MCF 10A (cell line): ENCODE measurements around the gene LNX1. TPM values are rescaled to one million over a fixed set of nuclear protein-coding genes. Genes with fewer than 3 reads are reported as not detected.

Experiments
- BruUV-seq: library from RNA; stranded (reverse); fragments of 400-500 nt; replicated peaks from 2 replicates; lab custom pipeline; 2021; lab: Mats Ljungman, UMichigan
- CTCF ChIA-PET: fragments of 300-600 bp; sonication (Branson Sonifier 250); formaldehyde crosslinking; extraction: SDS; loops from one replicate; lab custom pipeline; 2021; ENCODE audit warnings: antibody characterized with exemption, inconsistent platforms; lab: Yijun Ruan, JAX
- POLR2A ChIA-PET: fragments of 300-600, 350-650 bp; sonication (Branson Sonifier 250); formaldehyde crosslinking; extraction: SDS; loops from one replicate; lab custom pipeline; 2020; ENCODE audit warnings: antibody characterized with exemption, inconsistent platforms; lab: Yijun Ruan, JAX
- DNase-seq: peaks from one replicate; pipeline ENCODE4 v3.0.0-alpha.2; 2018; ENCODE audit not compliant: unreplicated experiment
- H3K27ac Mint-ChIP-seq: one replicate; pipeline ENCODE4 v1.8.0; 2022; ENCODE audit warnings: mild to moderate bottlenecking, low read depth, mixed read lengths; ENCODE audit not compliant: unreplicated experiment
- H3K27me3 Mint-ChIP-seq: one replicate; pipeline ENCODE4 v1.8.0; 2022; ENCODE audit warnings: mixed read lengths; ENCODE audit not compliant: insufficient read depth, unreplicated experiment
- H3K36me3 Mint-ChIP-seq: one replicate; pipeline ENCODE4 v1.8.0; 2022; ENCODE audit warnings: mild to moderate bottlenecking, moderate library complexity, mixed read lengths; ENCODE audit not compliant: insufficient read depth, unreplicated experiment
- H3K4me1 Mint-ChIP-seq: one replicate; pipeline ENCODE4 v1.8.0; 2022; ENCODE audit warnings: mixed read lengths; ENCODE audit not compliant: insufficient read depth, unreplicated experiment
- H3K4me3 Mint-ChIP-seq: one replicate; pipeline ENCODE4 v1.8.0; 2022; ENCODE audit warnings: mild to moderate bottlenecking, moderate library complexity, mixed read lengths; ENCODE audit not compliant: unreplicated experiment
- H3K9me3 Mint-ChIP-seq: one replicate; pipeline ENCODE4 v1.8.0; 2022; ENCODE audit warnings: mixed read lengths; ENCODE audit not compliant: unreplicated experiment
- CTCF ChIP-seq: fragments of 200-600 bp; IDR thresholded peaks from one replicate; pipeline ENCODE4 v1.8.0; 2022; ENCODE audit warnings: antibody characterized with exemption, mild to moderate bottlenecking; ENCODE audit not compliant: unreplicated experiment
- intact Hi-C: fragments of 100-400 bp; cut with micrococcal nuclease; formaldehyde crosslinking; loops from 2 replicates; pipeline ENCODE4 v1.14.1; 2022
- total RNA-seq: library from RNA; stranded (reverse); gene quantifications from 2 replicates; pipeline ENCODE4 v1.2.3, GENCODE V29; 2022

The LNX1 gene
- total RNA-seq, 1 experiment from 2014 or later, result not detected

- Mint-ChIP-seq H3K36me3 (no peaks in the 10 kb centered on the region), H3K4me1 (peaks cover 34% of the 10 kb centered on the region), H3K27ac (no peak overlapping the region), H3K27me3 (no peaks in the 10 kb centered on the region), H3K4me3 (no peak overlapping the region), H3K9me3 (no peaks in the 10 kb centered on the region)
- intact Hi-C loops, result no loop called here
- no peak for TF ChIP-seq CTCF
- CTCF ChIA-PET, result interaction anchor here (0.7 to 1.1 kb wide), 2 partner anchors 61 to 77 kb away, joined by 3 to 6 read pairs; no protein-coding TSS in a partner anchor
- BruUV-seq, result no TSS peak
- POLR2A ChIA-PET, result interaction anchor here (0.5 kb wide), 1 partner anchor 1485 kb away, joined by 3 read pairs; no protein-coding TSS in a partner anchor
- no peak for DNase-seq
Observed at GRCh38 chr4:53589511-53589910, 1.8 kb downstream of the LNX1 start.

- H3K27me3 Mint-ChIP-seq, result no peaks in the 10 kb centered on the region
- CTCF ChIA-PET, result no interaction called here
- intact Hi-C loops, result no loop called here
Observed at GRCh38 chr4:53587135-53587534, 4.2 kb downstream of the LNX1 start.

DNA sequence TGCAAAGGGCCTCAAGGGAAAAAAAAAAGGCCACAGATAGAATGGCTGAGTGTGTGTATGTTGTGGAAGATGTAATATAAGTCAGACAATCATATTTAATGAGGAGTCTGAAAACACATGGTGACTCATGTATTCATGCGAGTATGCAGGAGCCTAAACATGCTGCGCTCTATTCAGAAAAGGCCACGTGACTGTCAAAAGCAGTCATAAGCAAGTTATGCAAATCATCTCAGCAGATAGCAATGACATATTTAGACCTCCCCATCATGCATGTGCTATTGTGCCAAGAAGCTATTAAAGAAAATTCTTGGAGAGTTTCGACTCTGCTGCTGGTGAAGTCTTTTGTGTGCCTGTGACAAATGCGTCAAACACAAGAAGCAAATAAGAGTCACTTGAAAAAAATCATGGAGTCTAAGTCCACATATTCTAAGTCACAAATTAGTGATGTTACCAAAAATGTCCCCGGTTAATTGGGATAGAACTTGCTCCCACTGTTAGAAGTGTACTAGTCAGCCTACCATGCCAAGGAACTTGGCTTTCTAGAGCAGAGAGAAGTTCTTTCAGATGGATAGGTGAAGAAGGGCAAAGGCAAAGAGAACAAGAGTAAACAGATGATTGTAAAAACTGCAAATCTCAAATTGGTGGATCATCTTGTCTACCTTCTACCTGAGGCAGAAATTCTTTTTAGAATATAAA is 5.0 kb downstream of the LNX1 start:
- no peak for TF ChIP-seq CTCF
- ChIA-PET CTCF (interaction anchor here (0.6 to 1.0 kb wide), 2 partner anchors 121 to 643 kb away, joined by 3 to 4 read pairs; partner anchors contain the start of gene PDGFRA), POLR2A (interaction anchor here (0.6 kb wide), 1 partner anchor 129 kb away, joined by 3 read pairs; no protein-coding TSS in a partner anchor)
- peak; percentile 76 for DNase-seq
- Mint-ChIP-seq H3K4me1 (peaks cover 12% of the 10 kb centered on the region), H3K27me3 (no peaks in the 10 kb centered on the region), H3K27ac (no peak overlapping the region), H3K4me3 (no peak overlapping the region), H3K36me3 (no peaks in the 10 kb centered on the region), H3K9me3 (no peaks in the 10 kb centered on the region)
- BruUV-seq, result no TSS peak
- intact Hi-C loops, result no loop called here

More at GRCh38 chr4:53587135-53587534, 4.2 kb downstream of the LNX1 start:
- no peak overlapping the region for H3K4me3 Mint-ChIP-seq
- no peaks in the 10 kb centered on the region for H3K36me3 Mint-ChIP-seq
- POLR2A ChIA-PET, result no interaction called here
- BruUV-seq, result no TSS peak
- TF ChIP-seq CTCF, result no peak
- no peak overlapping the region for H3K27ac Mint-ChIP-seq
- no peaks in the 10 kb centered on the region for H3K9me3 Mint-ChIP-seq
- peaks cover 19% of the 10 kb centered on the region for H3K4me1 Mint-ChIP-seq
- DNase-seq, result no peak

- no peak for TF ChIP-seq CTCF
- Mint-ChIP-seq H3K4me1 (peaks cover 12% of the 10 kb centered on the region), H3K36me3 (no peaks in the 10 kb centered on the region), H3K27me3 (no peaks in the 10 kb centered on the region), H3K9me3 (no peaks in the 10 kb centered on the region), H3K27ac (no peak overlapping the region), H3K4me3 (no peak overlapping the region)
- intact Hi-C loops, result no loop called here
- CTCF ChIA-PET, result no interaction called here
- POLR2A ChIA-PET, result interaction anchor here (1.4 kb wide), 1 partner anchor 67 kb away, joined by 4 read pairs; no protein-coding TSS in a partner anchor
- DNase-seq, result no peak
- no TSS peak for BruUV-seq
Observed at GRCh38 chr4:53584658-53585057, 6.6 kb downstream of the LNX1 start.
